GM18505 (cell line): ENCODE results near the gene ST3GAL2.
"Not testable (repeated sequence)": the region's sequence is repeated elsewhere in the genome, so short reads cannot be mapped to it uniquely, and the experiment has no call there.

Source experiments
- ATAC-seq: cut with Tn5 transposase; IDR thresholded peaks from one replicate; pipeline ENCODE4 v1.9.1; 2021; ENCODE audit not compliant: unreplicated experiment
- POLR2A ChIP-seq: IDR thresholded peaks from 4 replicates; pipeline ENCODE4 v1.6.1; 2011; ENCODE audit warnings: borderline replicate concordance; ENCODE audit not compliant: insufficient read depth, insufficient read length; ENCODE audit errors: extremely low read depth

ST3GAL2 gene

GRCh38 chr16:70372921-70373728 is 65.8 kb downstream of the ST3GAL2 start:
- ATAC-seq = no peak
- no peak for TF ChIP-seq POLR2A

DNA sequence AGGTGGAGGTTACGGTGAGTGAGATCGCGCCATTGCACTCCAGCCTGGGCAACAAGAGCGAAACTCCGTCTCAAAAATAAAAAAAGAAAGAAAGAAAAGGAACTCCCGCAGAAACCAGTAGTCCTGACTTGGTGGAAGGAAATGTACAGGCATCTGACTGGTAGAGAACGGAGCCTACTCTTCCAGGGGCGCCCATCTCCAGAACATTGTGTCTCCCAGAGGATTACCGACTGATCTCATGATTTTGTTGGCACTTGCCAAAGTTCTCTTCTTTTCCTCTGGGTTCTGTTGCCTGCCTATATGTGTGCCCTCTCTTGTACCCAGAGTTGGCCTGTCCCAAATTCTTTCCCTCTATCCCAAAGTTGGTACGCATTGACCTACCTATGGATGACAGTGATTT is 68.0 kb downstream of the ST3GAL2 start:
- no peak for TF ChIP-seq POLR2A
- ATAC-seq = no peak

- ATAC-seq = not testable (repeated sequence)
Observed at GRCh38 chr16:70370145-70370544, 68.8 kb downstream of the ST3GAL2 start.

- ATAC-seq = no peak
- no peak for TF ChIP-seq POLR2A
Observed at GRCh38 chr16:70364399-70364798, 74.5 kb downstream of the ST3GAL2 start.

DNA sequence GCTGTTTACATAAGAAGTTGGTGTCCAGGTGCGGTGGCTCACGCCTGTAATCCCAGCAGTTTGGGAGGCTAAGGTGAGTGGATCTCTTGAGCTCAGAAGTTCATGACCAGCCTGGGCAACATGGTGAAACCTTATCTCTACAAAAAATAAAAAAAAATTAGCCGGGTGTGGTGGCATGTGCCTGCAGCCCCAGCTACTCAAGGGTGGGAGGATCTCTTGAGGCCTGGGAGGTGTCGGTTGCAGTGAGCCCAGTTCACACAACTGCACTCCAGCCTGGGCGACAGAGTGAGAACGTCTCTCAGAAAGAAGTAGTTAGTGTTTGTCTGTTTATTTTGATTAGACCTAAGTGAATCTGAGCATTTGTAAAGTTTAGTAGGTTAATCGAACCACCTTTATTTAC is 79.3 kb downstream of the ST3GAL2 start:
- no peak for TF ChIP-seq POLR2A
- ATAC-seq = no peak

- TF ChIP-seq POLR2A = no peak
- ATAC-seq = no peak
Observed at GRCh38 chr16:70349783-70350182, 89.1 kb downstream of the ST3GAL2 start.

GRCh38 chr16:70348991-70349390 is 89.9 kb downstream of the ST3GAL2 start:
- TF ChIP-seq POLR2A = no peak
- ATAC-seq = no peak

- ATAC-seq = no peak
- TF ChIP-seq POLR2A = no peak
Observed at GRCh38 chr16:70345840-70346239, 93.1 kb downstream of the ST3GAL2 start.

DNA sequence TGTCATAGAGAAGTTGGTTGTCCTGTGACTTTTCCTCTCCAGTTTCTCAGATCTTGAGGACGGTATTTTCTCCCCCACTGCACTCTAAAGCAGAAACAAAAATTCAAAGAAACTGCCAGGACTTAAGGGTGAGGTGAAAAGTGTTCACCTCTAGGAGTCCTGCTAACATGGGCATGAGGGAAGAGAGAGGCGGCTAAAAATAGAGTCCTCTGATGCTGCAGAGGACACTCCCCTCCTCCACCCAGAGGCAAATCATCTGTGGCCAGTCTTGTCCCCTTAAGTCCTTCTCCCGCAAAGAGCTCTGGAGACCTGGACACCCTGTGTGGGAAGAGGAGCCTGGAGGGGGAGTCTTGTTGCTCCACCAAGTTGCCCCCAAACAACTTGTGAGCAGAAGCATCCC is 96.9 kb downstream of the ST3GAL2 start:
- no peak for TF ChIP-seq POLR2A
- no peak for ATAC-seq

GRCh38 chr16:70341600-70341999 is 97.3 kb downstream of the ST3GAL2 start:
- no peak for ATAC-seq

GRCh38 chr16:70337814-70338213 is 101.1 kb downstream of the ST3GAL2 start:
- ATAC-seq = no peak
- TF ChIP-seq POLR2A = no peak

More at GRCh38 chr16:70341600-70341999, 97.3 kb downstream of the ST3GAL2 start:
- TF ChIP-seq POLR2A = no peak

DNA sequence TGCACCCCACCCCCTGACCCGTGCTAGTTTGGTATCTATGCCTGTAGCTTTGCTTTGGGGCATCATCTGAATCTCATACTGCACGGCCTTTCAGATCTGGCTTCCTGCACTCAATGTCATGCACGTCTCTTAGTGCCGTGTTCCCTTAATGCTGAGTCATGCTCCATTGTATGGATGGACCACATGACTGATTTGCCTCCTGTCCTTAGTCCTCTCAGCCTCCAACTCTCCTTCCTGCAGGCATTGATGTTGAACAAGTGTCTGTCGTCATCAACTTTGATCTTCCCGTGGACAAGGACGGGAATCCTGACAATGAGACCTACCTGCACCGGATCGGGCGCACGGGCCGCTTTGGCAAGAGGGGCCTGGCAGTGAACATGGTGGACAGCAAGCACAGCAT is 106.2 kb downstream of the ST3GAL2 start:
- not testable (repeated sequence) for ATAC-seq

- no peak for ATAC-seq
- no peak for TF ChIP-seq POLR2A
Observed at GRCh38 chr16:70331588-70332358, 107.1 kb downstream of the ST3GAL2 start.

- no peak for TF ChIP-seq POLR2A
- ATAC-seq = no peak
Observed at GRCh38 chr16:70331091-70331490, 107.8 kb downstream of the ST3GAL2 start.
